Small intestine (tissue), 16 donors: Measurements from ENCODE around the gene SPRR4. TPM values are rescaled to one million over a fixed set of nuclear protein-coding genes. Genes with fewer than 3 reads are reported as not detected.

Source experiments
- DNase-seq, 2 donors: peaks; one replicate each; pipeline versions ENCODE4 v3.0.0 to v3.0.0-alpha.2; 2013
- FAIRE-seq: peaks from 2 replicates; lab custom pipeline; 2012; peaks lifted over from hg19 to GRCh38; lab: Jason Lieb, UNC
- H3K27ac ChIP-seq, 3 donors: one replicate each; pipeline ENCODE4 v1.5.1; 2013; ENCODE audit warnings: low read length in 2 of 3, mild to moderate bottlenecking in 2 of 3, control low read depth in 1 of 3, inconsistent platforms in 1 of 3, low read depth in 1 of 3, moderate library complexity in 1 of 3
- H3K27me3 ChIP-seq, 3 donors: one replicate each; pipeline ENCODE4 v1.6.1; 2013; ENCODE audit warnings: low read length in 3 of 3, inconsistent platforms in 1 of 3; ENCODE audit not compliant: control insufficient read depth in 3 of 3, insufficient read depth in 3 of 3
- H3K36me3 ChIP-seq, 3 donors: one replicate each; pipeline ENCODE4 v1.6.1; 2013; ENCODE audit warnings: low read length in 3 of 3, inconsistent platforms in 1 of 3, low read depth in 1 of 3, mild to moderate bottlenecking in 1 of 3, moderate library complexity in 1 of 3; ENCODE audit not compliant: control insufficient read depth in 3 of 3, insufficient read depth in 2 of 3
- H3K4me1 ChIP-seq, 3 donors: one replicate each; pipeline ENCODE4 v1.6.1; 2013; ENCODE audit warnings: low read length in 2 of 3, inconsistent platforms in 1 of 3, low read depth in 1 of 3, mild to moderate bottlenecking in 1 of 3, moderate library complexity in 1 of 3; ENCODE audit not compliant: control insufficient read depth in 3 of 3, insufficient read depth in 2 of 3
- H3K4me3 ChIP-seq, 3 donors: one replicate each; pipeline ENCODE4 v1.5.1; 2013; ENCODE audit warnings: low read length in 3 of 3, control low read depth in 1 of 3, inconsistent platforms in 1 of 3, low read depth in 1 of 3, mild to moderate bottlenecking in 1 of 3, moderate library complexity in 1 of 3
- H3K9me3 ChIP-seq, 2 donors: one replicate each; pipeline ENCODE4 v1.6.1; 2013; ENCODE audit warnings: low read depth in 1 of 2, low read length in 1 of 2; ENCODE audit not compliant: control insufficient read depth in 2 of 2, insufficient read depth in 1 of 2
- WGBS, 3 donors: extraction: QIAGEN DNeasy Blood & Tissue Kit; methylation state at CpG; one replicate each; pipeline ENCODE4 v1.1.7; 2013; 5-methylcytosine and 5-hydroxymethylcytosine counted together
- long read RNA-seq, 10 donors: transcript quantifications; one replicate each; lab custom pipeline, GENCODE V29; 2026
- polyA plus RNA-seq, 4 donors: library from polyadenylated mRNA; stranded (reverse) in 3 of 4; unstranded in 1 of 4; fragments of 200-250 nt in 3 of 4; fragments of 120-200 nt in 1 of 4; gene quantifications; one replicate each; pipeline versions ENCODE4 v1.2.1 to v1.2.3, GENCODE V29; 2013
- donor health status: healthy with polysubstance abuse.
- donor health status: control.
- donor health status: control.
- donor health status: Bipolar disorder and iron deficiency.
- donor health status: healthy.

Gene SPRR4
- not detected for polyA plus RNA-seq
- long read RNA-seq, donor 1: 0 reads
- long read RNA-seq, donor 2: 0 reads
- long read RNA-seq, donor 3: 0 reads
- long read RNA-seq, donor 4: 0 reads
- long read RNA-seq, donor 5: 0 reads
- long read RNA-seq, donor 6: 0 reads
- long read RNA-seq, donor 7: 0 reads
- long read RNA-seq, donor 8: 0 reads
- long read RNA-seq, donor 9: 0 reads
- long read RNA-seq, donor 10: 0 reads

- FAIRE-seq (no peak), DNase-seq (no peak)
- WGBS, 3 donors: 90 to 93% (median 91%) methylated on average over 6 of the region's 6 CpGs
- Histone ChIP-seq H3K4me1 (peaks cover 0 to 11% (median 0%) of the 10 kb centered on the region in 3 donors), H3K27me3 (peaks cover 0 to 1% (median 0%) of the 10 kb centered on the region in 3 donors), H3K36me3 (no peaks in the 10 kb centered on the region), H3K4me3 (no peak within 1 kb of the TSS), H3K27ac (no peak within 1 kb of the TSS), H3K9me3 (no peaks in the 10 kb centered on the region)
Measured at GRCh38 chr1:152970495-152970894, at the start of gene SPRR4. SPRR4 (plus strand) TSS chr1:152970648; CDS start chr1:152971891, 1,243 bp downstream.

GRCh38 chr1:152924191-152924590 lies 46.3 kb upstream of the SPRR4 start:
- Histone ChIP-seq H3K27ac (no peak overlapping the region), H3K36me3 (no peaks in the 10 kb centered on the region)
- WGBS, 3 donors: 45 to 58% (median 55%) methylated on average over 2 of the region's 2 CpGs

GRCh38 chr1:152926091-152926490 lies 44.4 kb upstream of the SPRR4 start:
- Histone ChIP-seq H3K27me3 (peaks cover 0 to 2% (median 0%) of the 10 kb centered on the region in 3 donors), H3K4me3 (no peak overlapping the region), H3K36me3 (no peaks in the 10 kb centered on the region), H3K9me3 (peaks cover 0 to 6% of the 10 kb centered on the region in 2 donors), H3K27ac (no peak overlapping the region), H3K4me1 (no peaks in the 10 kb centered on the region)
- no peak for DNase-seq
- FAIRE-seq: no peak
- WGBS, 3 donors: 66 to 69% (median 68%) methylated on average over 3 of the region's 3 CpGs

More at GRCh38 chr1:152924191-152924590, 46.3 kb upstream of the SPRR4 start:
- DNase-seq (no peak), FAIRE-seq (no peak)
- Histone ChIP-seq H3K9me3 (peaks cover 0 to 6% of the 10 kb centered on the region in 2 donors), H3K4me1 (no peaks in the 10 kb centered on the region), H3K4me3 (no peak overlapping the region), H3K27me3 (peaks cover 0 to 2% (median 0%) of the 10 kb centered on the region in 3 donors)

GRCh38 chr1:152928671-152929070 lies 41.8 kb upstream of the SPRR4 start:
- no peak overlapping the region for H3K4me3 ChIP-seq
- H3K36me3 ChIP-seq: no peaks in the 10 kb centered on the region
- FAIRE-seq: no peak
- DNase-seq: no peak
- no peaks in the 10 kb centered on the region for H3K4me1 ChIP-seq
- H3K27me3 ChIP-seq: peaks cover 0 to 2% (median 0%) of the 10 kb centered on the region in 3 donors
- peaks cover 0 to 6% of the 10 kb centered on the region in 2 donors for H3K9me3 ChIP-seq
- WGBS, 3 donors: 18 to 67% (median 33%) methylated on average over 3 of the region's 3 CpGs
- H3K27ac ChIP-seq: no peak overlapping the region

- FAIRE-seq (no peak), DNase-seq (no peak)
- H3K27me3 ChIP-seq: peaks cover 0 to 2% (median 0%) of the 10 kb centered on the region in 3 donors
- H3K9me3 ChIP-seq: no peaks in the 10 kb centered on the region
- 69 to 70% (median 69%) methylated on average over 4 of the region's 4 CpGs for WGBS, 3 donors
- no peaks in the 10 kb centered on the region for H3K4me1 ChIP-seq
- no peak overlapping the region for H3K27ac ChIP-seq
- no peaks in the 10 kb centered on the region for H3K36me3 ChIP-seq
- H3K4me3 ChIP-seq: no peak overlapping the region
Measured at GRCh38 chr1:152932170-152932811, 38.2 kb upstream of the SPRR4 start.

GRCh38 chr1:152933196-152933595 lies 37.3 kb upstream of the SPRR4 start:
- Histone ChIP-seq H3K27me3 (peaks cover 0 to 2% (median 0%) of the 10 kb centered on the region in 3 donors), H3K4me1 (no peaks in the 10 kb centered on the region), H3K9me3 (no peaks in the 10 kb centered on the region), H3K27ac (no peak overlapping the region), H3K36me3 (no peaks in the 10 kb centered on the region), H3K4me3 (no peak overlapping the region)
- 56 to 77% (median 65%) methylated on average over 2 of the region's 2 CpGs for WGBS, 3 donors
- FAIRE-seq (no peak), DNase-seq (no peak)

- FAIRE-seq (no peak), DNase-seq (no peak)
- no peaks in the 10 kb centered on the region for H3K36me3 ChIP-seq
- H3K4me1 ChIP-seq: no peaks in the 10 kb centered on the region
- no peak overlapping the region for H3K4me3 ChIP-seq
- H3K9me3 ChIP-seq: no peaks in the 10 kb centered on the region
- no peak overlapping the region for H3K27ac ChIP-seq
- 74 to 87% (median 85%) methylated on average over 1 of the region's 1 CpG for WGBS, 3 donors
- H3K27me3 ChIP-seq: no peaks in the 10 kb centered on the region
Measured at GRCh38 chr1:152940614-152941013, 29.8 kb upstream of the SPRR4 start.

- Histone ChIP-seq H3K9me3 (no peaks in the 10 kb centered on the region), H3K4me1 (no peaks in the 10 kb centered on the region), H3K27ac (no peak overlapping the region), H3K27me3 (no peaks in the 10 kb centered on the region), H3K36me3 (no peaks in the 10 kb centered on the region), H3K4me3 (no peak overlapping the region)
- DNase-seq: no peak
- 49 to 67% (median 60%) methylated on average over 8 of the region's 8 CpGs for WGBS, 3 donors
- FAIRE-seq: no peak
Measured at GRCh38 chr1:152941037-152941711, 29.3 kb upstream of the SPRR4 start.
